Measurements from ENCODE around the gene BICC1. TPM values are rescaled to one million over a fixed set of nuclear protein-coding genes. Genes with fewer than 3 reads are reported as not detected.
A peak's percentile ranks its signal among the peaks of the same experiment; 100 is the strongest.

Gene BICC1
- total and polyA plus RNA-seq, 2 of the 8 experiments (the other 6 are each of a cell fraction or from before 2014, with no cell fraction given), result 0.20 to 0.73 TPM

DNA sequence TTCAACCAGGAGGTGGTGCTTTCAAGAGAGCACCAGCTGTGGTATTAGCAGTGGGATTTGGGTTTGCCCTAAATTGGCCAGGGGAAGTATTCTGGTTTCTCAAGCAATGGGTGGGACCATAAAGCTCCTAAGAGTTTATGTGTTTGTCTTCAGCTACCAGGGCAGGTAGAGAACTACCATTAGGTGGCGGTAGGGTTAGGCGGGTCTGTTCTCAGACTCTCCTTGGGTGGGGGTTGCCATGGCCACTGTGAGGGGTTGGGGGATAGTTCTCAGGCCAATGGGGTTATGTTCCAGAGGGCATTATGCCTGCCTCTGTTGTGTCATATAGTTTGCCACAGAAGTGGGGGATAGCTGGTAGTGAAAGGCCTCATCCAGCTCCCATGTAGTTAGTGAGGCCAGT lies 47.7 kb upstream of the BICC1 start:
- no peak for FAIRE-seq
- no peak overlapping the region for H3K23ac ChIP-seq (ENCODE audit: insufficient read length)
- H3K14ac ChIP-seq (ENCODE audit: insufficient read length), result no peak overlapping the region
- H3K4ac ChIP-seq (replicated peaks; ENCODE audit: insufficient read length, low read depth, low read length), result no peak overlapping the region
- H3K4me3 ChIP-seq (ENCODE audit: extremely low read depth in 1 of 4, insufficient read depth in 2 of 4, low read depth in 3 of 4, low read length in 4 of 4), result no peak overlapping the region
- H3K56ac ChIP-seq (replicated peaks; ENCODE audit: insufficient read length, low read depth, low read length), result no peak overlapping the region
- no peak overlapping the region for H4K5ac ChIP-seq (ENCODE audit: insufficient read length, low read depth, low read length)
- H4K8ac ChIP-seq (ENCODE audit: extremely low read depth, insufficient read depth, low read length), result no peak overlapping the region; the same call in 1 of the 2 replicates
- no peak overlapping the region for H3K9ac ChIP-seq (replicated peaks in 1 of 4; ENCODE audit: extremely low read depth in 1 of 4, low read depth in 3 of 4, low read length in 3 of 4)
- DNase-seq (ENCODE audit: low read depth in 1 of 2, low spot score in 2 of 2), result peak in 1 of 2 experiments; percentile 53
- H3K4me1 ChIP-seq (replicated peaks in 1 of 4; ENCODE audit: control insufficient read depth in 3 of 4, insufficient read depth in 4 of 4, low read length in 3 of 4), result no peaks in the 10 kb centered on the region
- H3K79me1 ChIP-seq (ENCODE audit: low read depth, low read length), result no peaks in the 10 kb centered on the region
- WGBS, 2 experiments (ENCODE audit: extremely low coverage in 1 of 2, insufficient coverage in 1 of 2, insufficient read length in 1 of 2, insufficient replicate concordance in 2 of 2, low coverage in 1 of 2, low lambda C conversion rate in 2 of 2, missing lambda C conversion rate in 1 of 2), result 80% methylated on average over 2 of the region's 2 CpGs; no CpG with 5 or more reads in 1 of the 2 experiments
- peaks cover 0 to 3% of the 10 kb centered on the region in 2 experiments; a peak in 2 of 4 replicates for H3K9me3 ChIP-seq (ENCODE audit: insufficient read depth in 2 of 2, low read depth in 1 of 2, low read length in 1 of 2)
- no peak overlapping the region; the same call in 1 of the 2 replicates for H2BK5ac ChIP-seq (ENCODE audit: low read depth, low read length)
- no peak overlapping the region for H2AK5ac ChIP-seq (ENCODE audit: low read depth, low read length)
- no peak overlapping the region for H3K4me2 ChIP-seq (ENCODE audit: insufficient read depth in 1 of 2, low read depth in 2 of 2, low read length in 2 of 2)
- no peak overlapping the region for H3K18ac ChIP-seq (ENCODE audit: extremely low read depth, low read length)
- no peaks in the 10 kb centered on the region; the same call in 1 of the 2 replicates for H3K23me2 ChIP-seq (ENCODE audit: low read depth, low read length)
- no peaks in the 10 kb centered on the region for H3K36me3 ChIP-seq (ENCODE audit: control insufficient read depth in 2 of 4, insufficient read depth in 4 of 4, low read length in 3 of 4)
- ChIA-PET POLR2A (ENCODE audit: partially characterized antibody) (interaction anchor here (1.2 kb wide), 1 partner anchor 13 kb away, joined by 3 read pairs; no protein-coding TSS in a partner anchor), CTCF (ENCODE audit: partially characterized antibody) (interaction anchor here (0.6 to 3.2 kb wide), 18 partner anchors 9 to 313 kb away, joined by 3 to 16 read pairs (median 4); no protein-coding TSS in a partner anchor)
- H2BK12ac ChIP-seq (ENCODE audit: low read depth, low read length), result no peak overlapping the region
- H2BK120ac ChIP-seq (replicated peaks; ENCODE audit: low read depth, low read length), result no peak overlapping the region
- H2AFZ ChIP-seq (ENCODE audit: low read length), result peak overlapping the region; percentile 66; the same call in 1 of the 2 replicates
- TF ChIP-seq, protein P1, sequence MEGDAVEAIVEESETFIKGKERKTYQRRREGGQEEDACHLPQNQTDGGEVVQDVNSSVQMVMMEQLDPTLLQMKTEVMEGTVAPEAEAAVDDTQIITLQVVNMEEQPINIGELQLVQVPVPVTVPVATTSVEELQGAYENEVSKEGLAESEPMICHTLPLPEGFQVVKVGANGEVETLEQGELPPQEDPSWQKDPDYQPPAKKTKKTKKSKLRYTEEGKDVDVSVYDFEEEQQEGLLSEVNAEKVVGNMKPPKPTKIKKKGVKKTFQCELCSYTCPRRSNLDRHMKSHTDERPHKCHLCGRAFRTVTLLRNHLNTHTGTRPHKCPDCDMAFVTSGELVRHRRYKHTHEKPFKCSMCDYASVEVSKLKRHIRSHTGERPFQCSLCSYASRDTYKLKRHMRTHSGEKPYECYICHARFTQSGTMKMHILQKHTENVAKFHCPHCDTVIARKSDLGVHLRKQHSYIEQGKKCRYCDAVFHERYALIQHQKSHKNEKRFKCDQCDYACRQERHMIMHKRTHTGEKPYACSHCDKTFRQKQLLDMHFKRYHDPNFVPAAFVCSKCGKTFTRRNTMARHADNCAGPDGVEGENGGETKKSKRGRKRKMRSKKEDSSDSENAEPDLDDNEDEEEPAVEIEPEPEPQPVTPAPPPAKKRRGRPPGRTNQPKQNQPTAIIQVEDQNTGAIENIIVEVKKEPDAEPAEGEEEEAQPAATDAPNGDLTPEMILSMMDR (IDR thresholded peaks at IDR 0.05; ENCODE audit: control extremely low read depth in 1 of 3, insufficient read depth in 1 of 3, low read depth in 1 of 3, low read length in 3 of 3), result peak; percentile 30 to 62 (median 37)
- peak; percentile 45 to 60 for TF ChIP-seq RAD21 (IDR thresholded peaks at IDR 0.05 in 1 of 2, conservative IDR thresholded peaks at IDR 0.05 in 1 of 2; ENCODE audit: low read depth in 2 of 2, low read length in 2 of 2)
- no peak for TF ChIP-seq BRCA1 (IDR thresholded peaks at IDR 0.05; ENCODE audit: low read depth, low read length)
- H3K27me3 ChIP-seq (replicated peaks in 1 of 4; ENCODE audit: control insufficient read depth in 3 of 4, extremely low read depth in 1 of 4, insufficient read depth in 3 of 4, low read length in 3 of 4), result no peaks in the 10 kb centered on the region
- H3K27ac ChIP-seq (ENCODE audit: low read depth, low read length), result no peak overlapping the region
- H4K20me1 ChIP-seq (replicated peaks in 1 of 2; ENCODE audit: control insufficient read depth in 1 of 2, insufficient read depth in 2 of 2, low read length in 2 of 2), result no peaks in the 10 kb centered on the region
- no peak overlapping the region for H2BK20ac ChIP-seq (ENCODE audit: low read length)
- no peak overlapping the region for H4K91ac ChIP-seq (replicated peaks; ENCODE audit: insufficient read length, low read length)
- 0 out of 2 replicates have a peak overlapping the region, but pooled peaks have one; percentile 61 for H2BK15ac ChIP-seq (ENCODE audit: low read length)
- no peaks in the 10 kb centered on the region for H3K79me2 ChIP-seq (ENCODE audit: control insufficient read depth in 1 of 2, insufficient read depth in 2 of 2, low read length in 2 of 2)
